Naive B cell (primary cell): ENCODE data around the gene BCL11B. TPM values are rescaled to one million over a fixed set of nuclear protein-coding genes. Genes with fewer than 3 reads are reported as not detected.

Source experiments
- ATAC-seq, 2 donors: fragments of 150-1000 bp; cut with Tn5 transposase; 2 replicates each; pipeline ENCODE4 v1.10.0; 2021; ENCODE audit warnings: low read depth in 2 of 2, mild to moderate bottlenecking in 2 of 2, moderate library complexity in 2 of 2
- DNase-seq: peaks from one replicate; pipeline ENCODE4 v3.0.0; 2022
- H3K27ac Mint-ChIP-seq, 6 donors: one replicate each; pipeline ENCODE4 v1.8.0; 2020 to 2022; ENCODE audit warnings: mild to moderate bottlenecking in 6 of 6, mixed read lengths in 6 of 6, moderate library complexity in 5 of 6, inconsistent platforms in 2 of 6
- H3K27me3 Mint-ChIP-seq, 3 donors: one replicate each; pipeline ENCODE4 v1.8.0; 2021 to 2022; ENCODE audit warnings: mixed read lengths in 3 of 3, mild to moderate bottlenecking in 1 of 3
- H3K36me3 Mint-ChIP-seq, 2 donors: one replicate each; pipeline ENCODE4 v1.8.0; 2020 to 2022; ENCODE audit warnings: mixed read lengths in 2 of 2, inconsistent platforms in 1 of 2, mild to moderate bottlenecking in 1 of 2
- H3K4me1 Mint-ChIP-seq, 3 donors: one replicate each; pipeline ENCODE4 v1.8.0; 2020 to 2022; ENCODE audit warnings: mixed read lengths in 3 of 3, inconsistent platforms in 1 of 3, mild to moderate bottlenecking in 1 of 3, moderate library complexity in 1 of 3
- H3K4me3 Mint-ChIP-seq, 8 donors: one replicate each; pipeline ENCODE4 v1.8.0; 2020 to 2022; ENCODE audit warnings: mild to moderate bottlenecking in 8 of 8, mixed read lengths in 8 of 8, moderate library complexity in 8 of 8, inconsistent platforms in 2 of 8
- H3K9me3 Mint-ChIP-seq, 7 donors: one replicate each; pipeline ENCODE4 v1.8.0; 2020 to 2022; ENCODE audit warnings: mixed read lengths in 7 of 7, mild to moderate bottlenecking in 5 of 7, inconsistent platforms in 2 of 7, moderate library complexity in 1 of 7
- polyA plus RNA-seq, 6 donors: library from polyadenylated mRNA; unstranded; fragments of 300-500 nt; fragmentation: Illumina TruSeq; gene quantifications; one replicate each; pipeline ENCODE4 v1.2.3, GENCODE V29; 2021; ENCODE audit warnings: low read depth in 6 of 6

BCL11B gene
- under 1 TPM in 2 of 6 donors, not detected in 4; 0.03 to 0.05 TPM for polyA plus RNA-seq

DNA sequence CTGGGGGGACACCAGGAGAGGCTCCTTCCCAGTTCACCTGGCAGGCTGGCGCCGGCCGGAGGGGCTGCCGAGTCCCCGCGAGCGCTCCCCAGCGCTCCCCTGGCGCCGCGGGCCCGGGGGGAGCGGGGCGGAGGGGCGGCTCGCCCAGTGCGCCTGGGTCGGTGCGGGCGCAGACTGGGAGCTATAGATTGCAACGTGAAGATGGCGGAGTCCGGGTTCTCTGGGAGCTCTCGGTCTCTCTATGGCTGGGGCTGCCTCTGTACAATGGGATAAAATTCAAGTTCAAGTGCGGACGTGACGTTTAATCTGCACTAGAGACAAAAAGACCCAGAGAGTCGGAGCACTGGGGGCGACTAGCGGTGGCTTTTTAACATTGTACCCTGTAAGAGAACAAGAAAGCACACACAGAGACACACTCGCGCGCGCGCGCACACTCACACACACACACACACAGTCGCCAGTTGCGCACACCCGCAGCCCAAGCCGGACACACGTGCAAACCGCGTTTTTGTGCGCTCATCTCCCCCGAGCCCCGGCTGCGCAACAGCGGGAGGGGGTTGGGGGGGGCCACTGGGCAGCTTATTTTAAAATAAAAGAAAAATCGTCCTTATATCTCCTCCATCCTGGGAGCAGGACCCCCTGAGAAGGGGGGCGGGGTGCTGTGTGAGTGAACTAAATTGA, at the start of gene BCL11B:
BCL11B (minus strand) TSS at position 247 of the 681 bp plus-strand sequence. CDS start 979 bp downstream, outside the sequence.
- Mint-ChIP-seq H3K4me3 (peak within 1 kb of the TSS; percentile 67 to 89 (median 79)), H3K36me3 (peaks cover 0 to 18% of the 10 kb centered on the region in 2 donors), H3K27ac (peak within 1 kb of the TSS in 2 of 6 donors; percentile 35 to 71), H3K4me1 (peaks cover 25 to 29% (median 27%) of the 10 kb centered on the region in 3 donors), H3K27me3 (peaks cover 62 to 82% (median 75%) of the 10 kb centered on the region in 3 donors), H3K9me3 (peaks cover 0 to 5% (median 0%) of the 10 kb centered on the region in 7 donors)
- DNase-seq (peak; percentile 13), ATAC-seq (peak; percentile 56 to 80)

DNA sequence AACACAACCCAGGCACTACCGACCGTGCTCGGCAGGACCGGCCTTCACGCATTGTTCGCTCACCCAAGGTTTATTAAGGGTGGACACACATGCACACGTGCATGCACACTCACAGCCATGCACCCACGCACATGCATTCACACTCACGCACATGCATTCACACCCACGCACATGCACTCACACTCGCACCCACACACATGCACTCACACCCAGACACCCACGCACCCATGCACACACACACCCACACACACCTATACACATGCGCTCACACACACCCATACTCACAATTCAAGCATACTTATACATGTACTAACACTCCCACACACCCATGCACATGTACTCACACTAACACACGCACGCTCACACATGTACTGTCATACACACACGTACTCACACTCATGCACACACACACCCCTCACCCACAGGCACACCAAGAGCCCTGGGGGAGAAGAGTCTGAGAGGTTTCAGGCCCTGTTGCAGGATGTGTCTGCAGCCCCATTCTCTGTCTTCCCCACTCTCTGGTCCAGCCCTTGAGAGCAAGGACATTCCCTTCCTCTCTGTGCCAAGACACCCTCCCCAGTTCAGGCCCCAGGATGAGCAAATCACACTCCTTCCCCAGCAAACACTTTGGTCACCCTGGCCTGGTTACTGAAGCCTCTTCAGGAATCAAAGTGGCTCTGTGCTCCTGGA, 49.4 kb upstream of the BCL11B start:
- Mint-ChIP-seq H3K4me1 (no peaks in the 10 kb centered on the region), H3K9me3 (peaks cover 0 to 4% (median 0%) of the 10 kb centered on the region in 7 donors), H3K36me3 (no peaks in the 10 kb centered on the region), H3K27ac (peak overlapping the region in 1 of 6 donors; percentile 65), H3K27me3 (peaks cover 0 to 24% (median 5%) of the 10 kb centered on the region in 3 donors), H3K4me3 (no peak overlapping the region)
- ATAC-seq (no peak), DNase-seq (no peak)

DNA sequence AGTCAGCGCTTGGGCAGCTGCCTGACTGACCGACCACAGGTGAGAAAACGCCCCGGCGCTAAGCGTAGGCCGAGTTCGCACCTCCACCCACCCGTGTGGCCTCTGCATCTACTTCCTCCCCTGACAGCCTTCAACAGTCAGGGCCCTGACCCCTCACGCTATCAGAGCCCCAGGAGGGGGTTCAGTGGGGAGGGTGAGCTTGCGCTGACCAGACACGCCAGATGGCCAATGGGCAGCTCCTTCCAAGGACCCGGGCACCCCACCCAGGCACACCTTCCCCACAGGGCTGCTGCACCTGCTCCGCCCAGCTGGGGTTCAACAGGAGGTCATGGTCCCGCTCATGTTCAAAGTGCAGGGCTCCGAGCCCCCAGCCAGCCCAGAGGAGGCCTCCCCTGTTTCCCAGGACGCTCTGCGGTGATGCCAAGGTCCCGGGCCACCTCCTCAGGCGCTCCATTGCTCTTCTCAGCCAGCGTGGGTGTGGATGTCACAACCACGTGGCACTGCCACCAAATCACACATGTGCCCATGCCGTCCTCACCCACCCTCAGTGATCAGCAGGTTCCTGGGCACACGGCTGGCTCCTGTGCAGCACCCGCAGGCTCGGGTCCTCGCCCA, 48.7 kb upstream of the BCL11B start:
- H3K4me3 Mint-ChIP-seq = no peak overlapping the region
- H3K9me3 Mint-ChIP-seq = peaks cover 0 to 3% (median 0%) of the 10 kb centered on the region in 7 donors
- no peaks in the 10 kb centered on the region for H3K4me1 Mint-ChIP-seq
- DNase-seq = no peak
- H3K27ac Mint-ChIP-seq = no peak overlapping the region
- peaks cover 0 to 19% (median 5%) of the 10 kb centered on the region in 3 donors for H3K27me3 Mint-ChIP-seq
- H3K36me3 Mint-ChIP-seq = no peaks in the 10 kb centered on the region
- no peak for ATAC-seq

DNA sequence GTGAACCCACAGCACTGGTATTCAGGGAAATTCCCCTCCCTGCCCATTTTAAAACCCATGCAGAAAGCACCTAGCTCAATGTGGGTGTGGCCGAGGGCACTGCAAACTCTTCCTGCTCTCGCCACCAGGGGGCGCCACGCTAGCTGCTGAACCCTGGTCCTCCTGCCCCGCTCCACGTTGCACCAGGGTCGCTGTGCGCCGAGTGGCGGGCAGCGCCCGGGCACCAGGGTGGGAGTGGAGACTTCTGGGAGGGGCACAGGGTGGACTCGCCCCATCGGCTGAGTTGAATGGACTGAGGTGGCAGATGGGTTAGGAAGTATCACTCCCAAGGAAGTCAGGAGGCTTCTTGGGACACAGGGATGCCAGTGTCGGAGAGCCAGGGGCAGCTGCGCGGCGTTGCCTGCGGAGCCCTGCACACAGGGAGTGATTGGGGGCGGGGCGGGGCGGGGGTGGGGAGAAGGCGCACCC, 48.1 kb upstream of the BCL11B start:
- H3K9me3 Mint-ChIP-seq = peaks cover 0 to 3% (median 0%) of the 10 kb centered on the region in 7 donors
- peaks cover 0 to 19% (median 5%) of the 10 kb centered on the region in 3 donors for H3K27me3 Mint-ChIP-seq
- peak overlapping the region in 1 of 8 donors; percentile 38 for H3K4me3 Mint-ChIP-seq
- H3K27ac Mint-ChIP-seq = no peak overlapping the region
- no peaks in the 10 kb centered on the region for H3K4me1 Mint-ChIP-seq
- peak; percentile 35 to 48 for ATAC-seq
- no peaks in the 10 kb centered on the region for H3K36me3 Mint-ChIP-seq
- peak; percentile 19 for DNase-seq

DNA sequence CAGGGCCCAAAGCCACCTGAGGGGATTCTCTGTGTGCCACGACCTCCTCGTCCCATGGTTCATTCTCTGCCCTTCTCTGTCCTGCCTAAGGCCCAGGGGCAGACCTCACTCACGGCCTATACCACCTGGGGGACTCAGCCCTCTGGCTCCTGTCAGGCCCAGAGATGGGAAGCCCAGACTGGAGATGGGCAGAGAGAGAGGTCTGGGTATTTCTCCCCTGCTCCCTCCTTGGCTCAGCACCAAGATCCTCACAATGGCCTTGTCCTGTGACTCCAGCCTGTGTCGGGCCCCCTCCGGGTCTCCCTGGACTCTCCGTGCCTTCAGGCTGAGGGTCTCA, 46.9 kb upstream of the BCL11B start:
- Mint-ChIP-seq H3K9me3 (peaks cover 0 to 3% (median 0%) of the 10 kb centered on the region in 7 donors), H3K4me1 (no peaks in the 10 kb centered on the region), H3K4me3 (no peak overlapping the region), H3K27ac (no peak overlapping the region), H3K36me3 (no peaks in the 10 kb centered on the region), H3K27me3 (peaks cover 5 to 31% (median 8%) of the 10 kb centered on the region in 3 donors)
- no peak for ATAC-seq
- no peak for DNase-seq

DNA sequence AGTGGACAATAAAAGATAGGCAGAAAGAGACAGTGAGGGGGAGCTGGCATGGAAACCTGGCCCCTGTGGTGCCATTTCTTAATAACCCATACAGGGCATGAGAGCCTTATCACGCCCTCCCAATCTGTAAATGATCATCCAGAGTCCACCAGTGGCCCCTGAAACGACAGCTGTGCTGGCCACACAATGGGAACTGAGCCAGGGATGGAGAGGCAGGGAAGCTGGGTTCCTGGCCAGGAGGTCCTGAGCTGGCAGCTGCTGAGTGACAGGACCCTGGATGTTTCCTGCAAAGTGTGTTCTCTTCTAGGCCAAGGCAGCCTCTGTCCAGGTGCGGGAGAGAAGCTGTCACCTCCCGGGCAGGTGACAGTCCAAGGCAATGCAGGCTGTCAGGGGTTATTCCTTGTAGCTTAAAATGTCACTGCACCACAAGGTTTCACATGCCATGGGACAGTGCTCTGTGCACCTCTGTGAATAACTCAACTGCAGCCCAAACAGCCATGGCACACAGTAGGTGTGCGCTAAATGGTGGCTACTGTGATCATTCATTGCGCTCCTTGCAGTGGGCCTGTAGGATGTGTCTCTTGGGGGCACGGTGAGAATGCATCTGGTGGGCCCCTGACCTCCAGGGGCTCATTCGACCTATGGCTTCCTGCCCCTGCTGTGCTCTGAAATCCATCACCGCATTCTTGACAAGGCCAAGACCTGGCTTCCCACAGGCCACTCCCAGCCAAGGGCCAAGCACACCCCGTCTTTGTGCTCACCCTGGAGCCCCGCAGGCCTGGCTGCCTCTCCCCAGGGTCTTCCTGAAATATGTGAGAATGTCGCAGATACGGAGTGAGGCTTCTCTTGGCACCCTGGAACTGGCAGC, 46.3 kb upstream of the BCL11B start:
- H3K36me3 Mint-ChIP-seq = no peaks in the 10 kb centered on the region
- DNase-seq (no peak), ATAC-seq (no peak)
- peaks cover 0 to 3% (median 0%) of the 10 kb centered on the region in 7 donors for H3K9me3 Mint-ChIP-seq
- H3K27me3 Mint-ChIP-seq = peaks cover 5 to 34% (median 8%) of the 10 kb centered on the region in 3 donors
- H3K4me3 Mint-ChIP-seq = no peak overlapping the region
- no peak overlapping the region for H3K27ac Mint-ChIP-seq
- no peaks in the 10 kb centered on the region for H3K4me1 Mint-ChIP-seq

DNA sequence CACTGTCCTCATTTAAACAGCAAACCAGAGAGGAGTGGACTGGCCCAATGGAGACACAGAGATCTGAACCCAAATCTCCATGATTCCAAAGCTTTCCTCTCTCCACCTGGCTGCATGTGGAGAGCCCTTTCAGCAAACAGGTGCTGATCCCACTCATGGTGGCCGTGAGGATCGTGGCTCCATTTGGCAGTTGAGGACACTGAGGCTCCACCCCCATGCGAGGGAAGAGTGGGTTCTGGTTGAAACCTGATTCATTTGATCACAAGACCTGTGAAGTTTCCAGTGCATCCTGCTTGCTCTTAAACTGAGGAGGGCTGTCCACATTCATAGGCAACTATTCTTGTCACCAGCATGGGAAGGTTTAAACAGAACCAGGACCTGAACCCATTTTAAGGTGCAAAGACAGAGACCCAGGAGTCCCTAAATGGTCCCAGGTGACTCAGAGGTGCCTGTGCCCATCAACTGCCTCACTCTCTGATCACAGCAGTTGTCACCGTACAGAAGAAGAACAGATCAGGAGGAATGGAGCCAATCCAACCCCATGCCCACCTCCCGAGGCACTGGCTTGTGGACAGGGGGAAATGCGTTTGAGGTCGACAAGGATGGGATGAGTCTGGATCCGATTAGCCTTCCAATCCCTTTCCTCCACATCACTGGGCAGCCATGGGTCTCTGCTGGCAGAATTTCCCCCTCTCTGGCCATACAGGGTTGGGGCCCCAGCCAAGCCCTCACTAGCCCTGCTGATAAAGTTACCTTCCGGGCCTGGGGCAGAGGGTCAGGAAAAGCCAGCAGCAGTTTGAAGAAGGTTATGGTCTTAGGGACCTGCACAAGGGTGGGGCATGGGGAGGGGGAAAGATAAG, 45.5 kb upstream of the BCL11B start:
- no peaks in the 10 kb centered on the region for H3K4me1 Mint-ChIP-seq
- peaks cover 0 to 3% (median 0%) of the 10 kb centered on the region in 7 donors for H3K9me3 Mint-ChIP-seq
- DNase-seq = no peak
- H3K27ac Mint-ChIP-seq = no peak overlapping the region
- H3K4me3 Mint-ChIP-seq = no peak overlapping the region
- ATAC-seq = no peak
- peaks cover 5 to 38% (median 8%) of the 10 kb centered on the region in 3 donors for H3K27me3 Mint-ChIP-seq
- no peaks in the 10 kb centered on the region for H3K36me3 Mint-ChIP-seq

DNA sequence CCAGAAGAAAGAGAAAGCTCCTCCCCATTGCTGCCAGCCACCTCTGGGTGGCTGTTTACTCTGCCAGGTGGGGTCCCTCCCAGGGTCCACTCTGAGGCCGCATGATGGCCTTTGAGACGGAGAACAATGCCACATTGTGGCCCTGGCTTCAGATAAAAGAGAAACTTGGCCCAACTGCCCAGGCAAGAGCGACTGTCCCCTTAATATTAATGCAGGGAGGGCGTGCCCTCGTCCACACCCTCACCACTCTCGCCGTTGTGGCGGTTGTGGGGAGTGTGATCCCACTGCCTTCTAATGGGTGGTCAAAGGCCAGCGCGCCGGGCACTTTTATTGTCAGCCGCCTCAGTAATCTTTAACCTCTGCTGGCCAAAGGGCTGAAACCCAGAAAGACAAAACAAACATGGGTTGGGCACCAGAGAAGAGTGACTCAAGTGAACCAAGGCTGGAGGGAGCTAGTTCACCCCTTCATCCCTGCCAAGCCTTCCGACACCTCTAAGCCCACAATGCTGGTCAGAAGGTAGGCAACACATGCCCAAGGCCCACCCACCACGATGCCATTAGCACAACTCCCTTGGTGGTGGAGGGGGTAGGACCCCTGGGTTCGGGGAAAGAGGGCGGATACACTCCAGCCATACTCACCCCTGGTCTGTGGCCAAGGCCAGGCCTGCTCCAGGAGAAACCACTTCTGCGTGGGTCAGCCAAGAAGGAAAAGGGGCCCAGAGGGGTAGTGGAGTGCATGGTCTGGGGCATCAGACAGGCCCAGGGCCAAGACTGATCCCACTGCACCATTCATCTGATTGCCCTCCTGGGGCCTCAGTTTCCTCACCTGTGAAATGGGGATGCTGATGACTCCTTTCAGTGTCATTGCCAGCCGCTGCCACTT, 44.5 kb upstream of the BCL11B start:
- H3K27me3 Mint-ChIP-seq = peaks cover 4 to 31% (median 9%) of the 10 kb centered on the region in 3 donors
- ATAC-seq = no peak
- no peak overlapping the region for H3K4me3 Mint-ChIP-seq
- no peaks in the 10 kb centered on the region for H3K4me1 Mint-ChIP-seq
- no peak for DNase-seq
- peaks cover 0 to 6% (median 3%) of the 10 kb centered on the region in 7 donors for H3K9me3 Mint-ChIP-seq
- H3K27ac Mint-ChIP-seq = no peak overlapping the region
- peaks cover 0 to under 1% of the 10 kb centered on the region in 2 donors for H3K36me3 Mint-ChIP-seq

DNA sequence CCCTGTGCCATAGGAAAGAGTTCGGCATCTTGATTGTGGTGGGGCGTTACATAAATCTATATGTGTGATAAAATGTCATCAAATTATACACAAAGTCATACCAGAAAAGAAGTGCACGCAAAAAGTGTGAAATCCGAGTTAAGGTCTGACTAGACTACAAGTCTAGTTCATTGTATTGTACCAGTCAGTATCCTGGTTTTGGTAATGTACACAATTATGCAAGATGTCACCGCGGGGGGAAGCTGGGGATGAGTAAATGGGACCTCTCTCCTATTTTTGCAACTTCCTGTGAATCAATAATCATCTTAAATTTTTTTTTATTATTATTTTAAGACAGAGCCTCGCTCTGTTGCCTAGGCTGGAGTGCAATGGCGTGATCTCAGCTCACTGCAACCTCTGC, 43.2 kb upstream of the BCL11B start:
- Mint-ChIP-seq H3K4me1 (no peaks in the 10 kb centered on the region), H3K27me3 (peaks cover 0 to 25% (median 15%) of the 10 kb centered on the region in 3 donors), H3K36me3 (peaks cover 0 to 8% of the 10 kb centered on the region in 2 donors), H3K9me3 (peaks cover 0 to 18% (median 8%) of the 10 kb centered on the region in 7 donors), H3K4me3 (no peak overlapping the region), H3K27ac (no peak overlapping the region)
- DNase-seq = no peak
- ATAC-seq = no peak

DNA sequence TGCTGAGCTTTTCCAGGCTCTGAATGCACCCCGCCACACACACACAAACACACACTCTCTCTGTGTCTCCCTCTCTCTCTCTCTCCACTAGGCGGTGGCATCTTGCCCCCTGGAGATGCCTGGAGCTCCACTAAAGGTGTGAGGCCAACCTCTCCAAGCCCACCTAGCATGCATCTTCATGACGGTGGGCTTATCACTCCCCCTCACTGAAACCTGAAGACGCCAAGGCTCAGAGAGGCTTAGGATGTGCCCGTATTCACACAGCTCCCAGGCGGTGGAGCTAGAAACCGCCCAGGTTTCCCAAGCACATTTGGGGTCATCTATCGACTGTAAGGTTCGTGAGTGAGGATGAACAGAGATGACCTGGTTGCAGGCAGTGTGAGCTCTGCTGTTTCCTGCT, 42.6 kb upstream of the BCL11B start:
- H3K4me3 Mint-ChIP-seq = no peak overlapping the region
- H3K4me1 Mint-ChIP-seq = no peaks in the 10 kb centered on the region
- peaks cover 0 to 20% (median 8%) of the 10 kb centered on the region in 7 donors for H3K9me3 Mint-ChIP-seq
- DNase-seq (no peak), ATAC-seq (no peak)
- H3K36me3 Mint-ChIP-seq = peaks cover 0 to 8% of the 10 kb centered on the region in 2 donors
- peaks cover 0 to 25% (median 15%) of the 10 kb centered on the region in 3 donors for H3K27me3 Mint-ChIP-seq
- no peak overlapping the region for H3K27ac Mint-ChIP-seq

DNA sequence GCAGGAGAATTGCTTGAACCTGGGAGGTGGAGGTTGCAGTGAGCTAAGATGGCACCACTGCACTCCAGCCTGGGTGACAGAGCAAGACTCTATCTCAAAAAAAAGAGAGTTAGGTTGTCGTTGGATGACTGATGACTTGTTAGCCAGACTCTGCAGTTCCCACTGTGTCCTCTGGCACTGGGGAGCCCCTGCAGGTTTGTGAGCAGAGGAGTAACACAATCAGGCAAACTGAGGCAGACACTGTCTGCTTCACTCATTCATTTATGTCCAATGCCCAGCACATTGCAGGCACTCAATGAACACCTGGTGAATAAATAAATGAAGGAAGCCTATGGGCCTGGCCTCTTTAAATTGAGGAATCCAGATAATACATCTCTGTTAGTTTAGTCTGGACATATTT, 41.2 kb upstream of the BCL11B start:
- H3K4me1 Mint-ChIP-seq = no peaks in the 10 kb centered on the region
- DNase-seq (no peak), ATAC-seq (no peak)
- H3K36me3 Mint-ChIP-seq = peaks cover 0 to 8% of the 10 kb centered on the region in 2 donors
- peaks cover 0 to 20% (median 8%) of the 10 kb centered on the region in 7 donors for H3K9me3 Mint-ChIP-seq
- H3K27ac Mint-ChIP-seq = no peak overlapping the region
- no peak overlapping the region for H3K4me3 Mint-ChIP-seq
- peaks cover 0 to 25% (median 15%) of the 10 kb centered on the region in 3 donors for H3K27me3 Mint-ChIP-seq
